HG03097 (cell line): ENCODE measurements around the gene SAT2.
"Not testable (repeated sequence)": the region's sequence is repeated elsewhere in the genome, so short reads cannot be mapped to it uniquely, and the experiment has no call there.

Experiments used
- ATAC-seq: cut with Tn5 transposase; IDR thresholded peaks from one replicate; pipeline ENCODE4 v1.9.1; 2021; ENCODE audit not compliant: unreplicated experiment, low FRiP score

SAT2 gene

GRCh38 chr17:7636163-7636562 lies 8.5 kb upstream of the SAT2 start:
- ATAC-seq, result no peak

- no peak for ATAC-seq
These were observed 6.8 kb upstream of the SAT2 start for GRCh38 chr17:7634384-7634783.

GRCh38 chr17:7633093-7633492 lies 5.5 kb upstream of the SAT2 start:
- ATAC-seq, result no peak

GRCh38 chr17:7632492-7632894 lies 4.9 kb upstream of the SAT2 start:
- no peak for ATAC-seq

- ATAC-seq, result no peak
These were observed 4.1 kb upstream of the SAT2 start for GRCh38 chr17:7631398-7632380.

- no peak for ATAC-seq
These were observed 2.4 kb upstream of the SAT2 start, which contains the start of gene SHBG for GRCh38 chr17:7629939-7630571. SHBG (plus strand) TSS chr17:7630135; CDS start chr17:7630173, 38 bp downstream.

GRCh38 chr17:7626956-7627249 lies 718 bp downstream of the SAT2 start:
- ATAC-seq, result no peak

- no peak for ATAC-seq
These were observed 1.3 kb downstream of the SAT2 start for GRCh38 chr17:7626307-7626706.

GRCh38 chr17:7625749-7626148 lies 1.9 kb downstream of the SAT2 start:
- not testable (repeated sequence) for ATAC-seq

GRCh38 chr17:7623661-7624060 lies 4.0 kb downstream of the SAT2 start:
- ATAC-seq, result no peak

- no peak for ATAC-seq
These were observed 6.8 kb downstream of the SAT2 start for GRCh38 chr17:7620835-7621234.

GRCh38 chr17:7618608-7619007 lies 9.0 kb downstream of the SAT2 start:
- no peak for ATAC-seq

GRCh38 chr17:7615265-7615747 lies 12.3 kb downstream of the SAT2 start:
- ATAC-seq, result no peak

- ATAC-seq, result peak; percentile 87
These were observed 13.0 kb downstream of the SAT2 start, which contains the start of gene FXR2 for GRCh38 chr17:7614425-7615264. FXR2 (minus strand) TSS chr17:7614897; CDS start chr17:7614532, 365 bp downstream.

GRCh38 chr17:7613769-7614424 lies 13.7 kb downstream of the SAT2 start:
- ATAC-seq, result no peak

GRCh38 chr17:7612294-7612640 lies 15.4 kb downstream of the SAT2 start:
- no peak for ATAC-seq

- no peak for ATAC-seq
These were observed 15.9 kb downstream of the SAT2 start for GRCh38 chr17:7611635-7612293.

GRCh38 chr17:7610641-7611040 lies 17.0 kb downstream of the SAT2 start:
- no peak for ATAC-seq

- ATAC-seq, result no peak
These were observed 21.3 kb downstream of the SAT2 start for GRCh38 chr17:7606280-7606679.

GRCh38 chr17:7597561-7597960 lies 30.1 kb downstream of the SAT2 start:
- not testable (repeated sequence) for ATAC-seq
